GM19452 (cell line): ENCODE results near the gene FBXW5.

Source experiments
- ATAC-seq: cut with Tn5 transposase; IDR thresholded peaks from one replicate; pipeline ENCODE4 v1.9.1; 2021; ENCODE audit not compliant: unreplicated experiment

FBXW5 gene

GRCh38 chr9:136962163-136962562 is 17.6 kb upstream of the FBXW5 start:
- no peak for ATAC-seq

DNA sequence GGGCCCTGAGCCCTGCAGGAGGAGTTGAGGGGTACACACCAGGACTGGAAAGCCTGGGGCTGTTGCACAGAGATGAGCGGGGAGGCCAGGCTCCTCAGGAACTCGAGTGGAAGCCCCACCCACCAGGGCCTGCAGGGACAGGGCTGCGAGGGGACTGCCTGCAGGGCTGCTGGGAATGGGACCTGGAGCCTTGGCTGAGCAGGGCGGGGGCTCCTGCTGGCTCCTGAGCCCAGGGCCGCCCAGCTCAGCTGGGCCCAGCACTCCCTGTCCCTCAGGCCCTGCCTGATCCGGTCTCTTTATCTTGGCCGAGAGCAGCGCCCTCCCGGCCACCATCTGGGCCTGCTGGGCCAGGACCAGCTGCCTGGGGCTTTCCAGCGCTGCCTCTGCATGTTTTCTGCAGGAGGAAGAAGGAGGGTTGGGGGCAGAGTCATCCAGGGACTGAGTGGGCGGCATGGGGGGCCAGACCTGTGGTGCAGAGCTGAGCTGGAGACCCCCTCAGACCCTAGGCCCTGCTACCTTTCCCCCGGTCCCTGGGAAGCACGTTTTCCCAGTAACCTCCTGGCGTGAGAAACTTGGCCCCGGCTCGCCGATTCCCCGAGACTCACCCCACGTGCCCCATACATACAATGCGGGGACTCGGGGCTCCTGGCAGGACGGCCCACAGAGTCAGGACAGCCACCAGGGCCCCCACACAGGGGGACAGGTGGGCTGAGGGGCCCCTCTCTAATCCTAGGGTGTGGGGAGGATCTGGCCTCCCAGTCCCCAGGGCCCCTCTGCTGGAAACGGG is 16.9 kb upstream of the FBXW5 start:
- ATAC-seq = no peak

DNA sequence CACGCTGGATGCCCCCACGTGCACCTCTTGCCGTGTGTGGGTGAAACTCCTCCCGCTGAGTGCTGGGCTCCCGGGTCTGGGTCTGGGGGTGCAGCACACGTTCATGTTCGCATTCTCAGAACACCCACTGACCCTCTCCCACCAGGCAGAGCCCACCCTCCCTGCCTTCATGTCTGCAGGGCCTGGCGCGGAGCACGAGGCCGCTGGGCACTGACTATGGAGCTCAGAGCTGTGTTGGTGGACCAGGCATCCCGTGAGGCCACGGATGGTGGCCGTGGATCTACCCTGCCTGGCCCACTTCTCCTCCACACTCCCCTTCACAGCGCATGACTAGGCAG is 16.4 kb upstream of the FBXW5 start:
- no peak for ATAC-seq

DNA sequence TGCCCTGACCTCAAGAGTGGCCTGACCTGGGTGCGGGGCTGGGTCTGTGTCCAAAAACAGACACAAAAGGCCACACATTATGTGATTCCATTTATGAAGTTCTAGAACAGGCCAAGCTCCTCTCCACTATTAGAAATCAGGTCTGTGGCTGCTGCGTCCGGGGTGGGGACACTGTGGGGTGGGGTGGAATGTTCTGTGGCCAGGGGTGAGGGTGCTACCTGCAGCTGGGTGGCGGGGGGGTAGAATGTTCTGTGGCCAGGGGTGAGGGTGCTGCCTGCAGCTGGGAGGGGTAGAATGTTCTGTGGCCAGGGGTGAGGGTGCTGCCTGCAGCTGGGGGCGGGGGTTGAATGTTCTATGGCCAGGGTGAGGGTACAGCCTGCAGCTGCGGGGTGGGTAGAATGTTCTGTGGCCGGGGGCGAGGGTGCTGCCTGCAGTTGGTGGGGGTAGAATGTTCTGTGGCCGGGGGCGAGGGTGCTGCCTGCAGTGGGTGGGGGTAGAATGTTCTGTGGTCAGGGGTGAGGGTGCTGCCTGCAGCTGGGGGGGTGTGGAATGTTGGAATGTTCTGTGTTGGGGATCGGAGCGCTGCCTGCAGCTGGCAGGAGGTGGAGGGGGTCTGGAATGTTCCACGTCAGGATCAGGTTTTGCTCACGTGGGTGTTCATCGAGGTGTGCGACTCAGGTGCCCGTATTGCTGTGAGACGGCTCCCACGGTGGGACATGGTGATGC is 15.8 kb upstream of the FBXW5 start:
- no peak for ATAC-seq

DNA sequence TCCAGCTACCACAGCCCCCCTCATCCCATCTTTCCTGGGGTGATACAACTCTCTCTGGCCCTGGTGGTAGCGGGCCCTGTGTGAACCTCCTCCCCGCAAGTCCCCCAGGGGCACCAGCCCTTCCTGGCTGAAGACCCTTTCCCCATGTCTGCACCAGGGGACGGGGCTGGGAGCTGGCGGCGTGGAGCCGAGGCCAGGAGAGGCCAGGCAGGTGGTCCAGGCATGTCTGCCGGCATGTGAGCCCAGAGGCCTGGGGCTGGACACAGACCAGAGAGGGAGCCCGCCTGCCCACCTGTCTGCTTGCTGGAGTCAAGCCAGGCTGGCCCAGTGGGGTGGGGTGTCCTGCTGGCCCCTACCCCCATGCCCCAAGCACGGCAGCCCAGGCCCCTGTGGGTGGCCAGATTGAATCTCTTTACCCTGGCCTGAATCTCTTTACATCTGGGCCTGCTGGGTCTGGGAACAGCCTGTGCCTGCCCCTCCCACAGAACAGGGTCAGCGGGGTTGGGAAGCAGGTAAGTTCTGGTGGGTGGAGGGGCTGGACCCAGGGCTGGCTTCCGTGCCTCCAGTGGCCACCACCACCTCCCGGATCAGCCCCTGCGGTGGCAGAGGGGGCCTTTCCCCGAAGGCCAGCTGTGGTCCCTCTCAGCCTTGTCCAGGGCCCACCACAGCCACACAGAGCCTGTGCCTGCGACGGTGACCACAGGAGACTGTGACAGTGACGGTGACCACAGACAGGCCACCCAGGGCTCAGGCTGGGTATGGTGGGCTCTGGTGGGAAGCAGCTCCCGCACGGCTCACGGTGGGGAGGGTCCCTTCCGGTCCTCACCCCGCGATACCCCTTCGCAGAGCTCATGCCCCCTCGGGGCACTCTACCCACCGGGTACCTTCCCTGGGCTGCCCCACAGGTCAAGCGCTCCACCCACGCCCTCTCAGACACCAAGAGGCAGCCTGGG is 14.6 kb upstream of the FBXW5 start:
- no peak for ATAC-seq

GRCh38 chr9:136958473-136958872 is 13.9 kb upstream of the FBXW5 start:
- no peak for ATAC-seq

DNA sequence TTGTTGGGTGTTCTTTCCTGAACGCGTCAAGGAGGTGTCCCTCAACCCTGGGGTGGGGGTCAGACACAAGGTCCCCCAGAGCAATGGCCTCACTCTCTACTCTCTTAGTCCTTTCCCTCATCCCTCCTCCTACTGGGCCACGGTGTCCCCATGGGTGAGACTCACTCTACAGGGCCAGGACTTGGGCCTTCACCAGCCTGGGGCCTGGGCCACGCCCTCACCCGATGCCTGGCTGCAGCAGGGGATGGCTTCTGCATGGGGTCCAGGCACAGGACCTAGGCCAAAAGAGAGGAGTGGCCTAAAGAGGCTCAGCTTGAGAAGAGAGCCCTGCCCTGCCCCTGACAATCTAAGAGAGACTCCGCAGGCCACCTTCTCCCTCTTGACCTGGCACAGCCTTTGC is 13.4 kb upstream of the FBXW5 start:
- no peak for ATAC-seq

- ATAC-seq = no peak
Observed at GRCh38 chr9:136957461-136957860, 12.9 kb upstream of the FBXW5 start.

DNA sequence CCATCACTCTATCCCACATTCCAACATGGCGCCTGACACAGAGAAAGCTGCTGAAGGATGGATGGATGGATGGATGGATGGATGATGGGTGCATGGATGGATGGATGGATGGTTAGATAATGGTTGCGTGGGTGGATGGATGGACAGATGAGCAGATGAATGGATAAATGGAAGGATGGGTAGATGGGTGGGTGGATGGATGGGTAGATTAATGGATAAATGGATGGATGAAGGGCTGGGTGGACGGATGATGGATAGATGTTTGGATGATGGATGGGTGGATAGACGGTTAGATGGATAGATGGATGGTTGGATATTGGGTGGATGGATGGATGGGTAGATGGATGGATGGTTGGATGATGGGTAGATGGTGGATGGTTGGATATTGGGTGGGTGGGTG is 12.1 kb upstream of the FBXW5 start:
- no peak for ATAC-seq

DNA sequence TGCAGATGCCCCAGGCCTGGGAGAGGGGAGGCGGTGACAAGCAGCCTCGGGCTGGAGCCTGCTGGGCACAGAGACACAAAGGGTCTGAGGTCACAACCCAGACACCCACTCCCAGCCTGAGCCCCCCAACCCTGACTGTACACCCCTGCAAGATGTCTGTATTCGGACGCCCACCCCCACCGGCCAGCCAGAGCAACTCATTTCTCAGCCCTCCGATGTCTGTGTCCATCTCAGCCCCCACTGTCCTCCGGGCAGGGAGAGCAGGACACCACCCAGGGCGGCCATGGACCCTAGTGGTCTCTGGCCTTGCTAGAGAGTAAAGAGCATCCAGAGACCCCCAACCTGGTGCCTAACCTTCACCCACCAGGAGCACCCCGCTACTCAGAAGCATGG is 11.4 kb upstream of the FBXW5 start:
- no peak for ATAC-seq

GRCh38 chr9:136955202-136955942 is 10.8 kb upstream of the FBXW5 start:
- ATAC-seq = no peak

- ATAC-seq = no peak
Observed at GRCh38 chr9:136954270-136955083, 9.9 kb upstream of the FBXW5 start.

- no peak for ATAC-seq
Observed at GRCh38 chr9:136953771-136954269, 9.3 kb upstream of the FBXW5 start.

DNA sequence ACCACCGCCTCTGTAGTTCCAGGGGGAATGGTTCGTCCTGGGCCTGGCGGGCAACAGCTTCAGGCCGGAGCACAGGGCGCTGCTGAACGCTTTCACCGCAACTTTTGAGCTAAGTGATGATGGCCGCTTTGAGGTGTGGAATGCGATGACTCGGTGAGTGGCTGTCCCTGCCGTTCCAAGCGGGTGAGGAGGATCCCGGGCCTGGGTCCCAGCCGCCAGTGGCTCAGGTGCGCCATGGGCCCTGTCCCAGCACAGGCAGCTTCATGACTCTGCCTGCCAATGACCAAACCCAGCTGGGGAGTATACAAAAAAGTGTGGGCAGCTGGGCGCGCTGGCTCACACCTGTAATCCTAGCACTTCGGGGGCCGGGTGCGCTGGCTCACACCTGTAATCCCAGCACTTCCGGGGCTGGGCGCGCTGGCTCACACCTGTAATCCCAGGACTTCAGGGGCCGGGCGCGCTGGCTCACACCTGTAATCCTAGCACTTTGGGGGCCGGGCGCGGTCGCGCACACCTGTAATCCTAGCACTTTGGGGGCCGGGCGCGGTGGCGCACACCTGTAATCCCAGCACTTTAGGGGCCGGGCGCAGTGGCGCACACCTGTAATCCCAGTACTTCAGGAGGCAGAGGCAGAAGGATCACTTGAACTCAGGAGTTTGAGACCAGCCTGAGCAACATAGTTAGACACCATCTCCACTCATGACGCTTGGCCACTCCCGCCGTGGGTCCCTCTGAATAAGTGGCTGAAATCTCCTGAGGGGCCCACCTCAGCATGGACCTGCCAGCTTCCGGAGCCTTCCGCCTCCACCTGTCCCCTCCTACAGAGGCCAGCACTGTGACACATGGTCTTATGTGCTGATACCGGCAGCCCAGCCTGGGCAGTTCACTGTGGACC is 8.6 kb upstream of the FBXW5 start:
- no peak for ATAC-seq

DNA sequence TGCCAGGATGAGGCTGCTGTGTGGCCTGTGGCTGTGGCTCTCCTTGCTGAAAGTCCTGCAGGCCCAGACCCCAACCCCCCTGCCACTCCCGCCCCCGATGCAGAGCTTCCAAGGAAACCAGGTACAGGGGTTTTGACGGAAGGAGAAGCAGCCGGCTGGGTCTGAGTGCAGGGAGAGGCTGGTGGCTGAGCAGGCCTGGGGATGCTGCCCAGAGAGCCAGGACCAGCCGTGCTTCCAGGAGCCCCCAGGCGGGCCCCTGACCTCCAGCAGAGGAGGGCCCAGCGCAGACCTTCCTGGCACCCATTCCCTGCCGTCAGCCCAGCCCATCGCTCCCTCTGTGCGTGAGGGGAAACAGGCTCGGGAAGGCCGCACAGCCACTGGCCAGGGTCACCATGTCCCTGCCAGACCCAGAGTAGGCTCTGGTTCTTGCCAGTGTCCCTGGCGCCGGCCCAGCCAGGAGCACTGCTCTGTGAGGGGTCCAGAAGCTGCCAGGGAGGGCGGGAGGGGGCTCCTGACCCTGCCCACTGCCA is 7.8 kb upstream of the FBXW5 start:
- ATAC-seq = no peak

DNA sequence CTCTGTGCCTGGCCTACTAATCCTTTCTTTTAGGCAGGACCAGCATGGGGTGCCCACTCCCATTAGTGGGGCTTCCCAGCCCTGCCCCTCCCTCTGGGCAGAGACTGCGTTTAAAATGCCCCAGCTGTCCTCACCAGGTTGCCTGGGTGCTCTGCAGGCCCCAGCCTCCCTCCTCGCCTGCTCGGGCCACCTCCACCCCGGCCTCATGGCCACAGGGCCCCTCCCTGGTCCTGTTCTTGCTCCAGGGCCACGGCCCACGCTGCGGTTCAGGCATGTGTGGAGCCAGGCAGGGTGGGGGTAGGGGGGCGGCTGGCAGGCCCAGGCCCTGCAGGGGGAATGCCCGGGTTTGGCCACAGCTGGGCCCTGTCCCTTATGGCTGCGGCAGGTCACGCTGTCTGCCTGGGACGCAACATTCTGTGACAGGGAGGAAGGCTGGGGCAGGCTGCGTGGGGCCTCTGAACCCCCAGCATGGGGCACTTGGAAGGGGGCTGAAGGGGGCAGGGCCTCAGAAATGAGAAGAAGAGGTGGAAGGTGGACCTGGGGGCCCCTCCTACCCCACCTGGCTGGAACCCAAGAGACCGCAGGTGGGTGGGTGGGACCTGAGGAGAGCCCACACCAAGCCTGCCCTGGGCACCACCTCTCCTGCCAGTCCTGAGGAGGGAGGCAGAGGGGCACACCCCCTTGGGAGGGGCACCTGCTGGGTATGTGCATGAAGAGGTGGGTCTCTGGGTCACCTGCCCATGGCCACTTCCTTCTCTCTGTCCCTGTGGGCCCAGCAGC is 7.2 kb upstream of the FBXW5 start, which contains the start of gene LCN12:
Gene LCN12, plus strand, starts transcription at position 733 of the 780 bp plus-strand sequence. CDS start 55 bp downstream, outside the sequence.
- no peak for ATAC-seq

GRCh38 chr9:136950656-136951276 is 6.2 kb upstream of the FBXW5 start:
- ATAC-seq = no peak
